Right lobe of liver (tissue), 4 donors: Measurements from ENCODE around the gene SHC3.

ENCODE experiments used
- POLR2A ChIP-seq: fragments of 450-650 bp; IDR thresholded peaks from one replicate; pipeline ENCODE4 v1.6.1; 2017; ENCODE audit warnings: antibody characterized with exemption, mild to moderate bottlenecking
- TF ChIP-seq, protein P1 (sequence below), 4 donors: fragments of 200-600 bp in 3 of 4; fragments of 450-650 bp in 1 of 4; IDR thresholded peaks; one replicate each; pipeline versions ENCODE4 v1.5.1 to v1.8.0; 2016 to 2022; ENCODE audit warnings: antibody characterized with exemption in 4 of 4, mild to moderate bottlenecking in 2 of 4
- donor health status: DM: no; HTN: no; CAD: no.
- donor health status: DM: no; HTN: no; CAD: no.
- donor health status: DM: no; HTN: yes; CAD: no.

GRCh38 chr9:88973281-88974045 is 205.2 kb downstream of the SHC3 start:
- TF ChIP-seq POLR2A, result no peak
- TF ChIP-seq, protein P1, sequence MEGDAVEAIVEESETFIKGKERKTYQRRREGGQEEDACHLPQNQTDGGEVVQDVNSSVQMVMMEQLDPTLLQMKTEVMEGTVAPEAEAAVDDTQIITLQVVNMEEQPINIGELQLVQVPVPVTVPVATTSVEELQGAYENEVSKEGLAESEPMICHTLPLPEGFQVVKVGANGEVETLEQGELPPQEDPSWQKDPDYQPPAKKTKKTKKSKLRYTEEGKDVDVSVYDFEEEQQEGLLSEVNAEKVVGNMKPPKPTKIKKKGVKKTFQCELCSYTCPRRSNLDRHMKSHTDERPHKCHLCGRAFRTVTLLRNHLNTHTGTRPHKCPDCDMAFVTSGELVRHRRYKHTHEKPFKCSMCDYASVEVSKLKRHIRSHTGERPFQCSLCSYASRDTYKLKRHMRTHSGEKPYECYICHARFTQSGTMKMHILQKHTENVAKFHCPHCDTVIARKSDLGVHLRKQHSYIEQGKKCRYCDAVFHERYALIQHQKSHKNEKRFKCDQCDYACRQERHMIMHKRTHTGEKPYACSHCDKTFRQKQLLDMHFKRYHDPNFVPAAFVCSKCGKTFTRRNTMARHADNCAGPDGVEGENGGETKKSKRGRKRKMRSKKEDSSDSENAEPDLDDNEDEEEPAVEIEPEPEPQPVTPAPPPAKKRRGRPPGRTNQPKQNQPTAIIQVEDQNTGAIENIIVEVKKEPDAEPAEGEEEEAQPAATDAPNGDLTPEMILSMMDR (IDR thresholded peaks at IDR 0.05), result no peak
